Fibroblast of lung (primary cell): Measurements from ENCODE around the gene NEK10. TPM values are rescaled to one million over a fixed set of nuclear protein-coding genes. Genes with fewer than 3 reads are reported as not detected.
"Not testable (repeated sequence)": the region's sequence is repeated elsewhere in the genome, so short reads cannot be mapped to it uniquely, and the experiment has no call there.

ENCODE experiments used
- DNase-seq, 2 donors: peaks; one replicate each; pipeline versions ENCODE4 v3.0.0 to v3.0.0-alpha.2; 2010; ENCODE audit warnings: low read depth in 2 of 2
- H2AFZ ChIP-seq: 2 replicates; pipeline ENCODE4 v1.5.1; 2012; ENCODE audit warnings: low read length, control low read depth, inconsistent platforms
- H3K27ac ChIP-seq: 2 replicates; pipeline ENCODE4 v1.5.1; 2011; ENCODE audit warnings: low read length, control low read depth; ENCODE audit not compliant: insufficient read depth
- H3K27me3 ChIP-seq: 2 replicates; pipeline ENCODE4 v1.5.1; 2011; ENCODE audit warnings: mild to moderate bottlenecking, low read length; ENCODE audit not compliant: control insufficient read depth, insufficient read depth
- H3K36me3 ChIP-seq: 2 replicates; pipeline ENCODE4 v1.5.1; 2011; ENCODE audit warnings: low read length; ENCODE audit not compliant: control insufficient read depth, insufficient read depth
- H3K4me1 ChIP-seq: 2 replicates; pipeline ENCODE4 v1.5.1; 2011; ENCODE audit warnings: low read length; ENCODE audit not compliant: control insufficient read depth, insufficient read depth; ENCODE audit errors: extremely low read depth
- H3K4me2 ChIP-seq: 2 replicates; pipeline ENCODE4 v1.5.1; 2011; ENCODE audit warnings: low read length, control low read depth; ENCODE audit not compliant: insufficient read depth; ENCODE audit errors: extremely low read depth
- H3K4me3 ChIP-seq, 4 experiments: fragments of 200-600 bp in 1 of 4; sonication (generic) in 1 of 4; replicated peaks in 1 of 4; 2 replicates each; pipeline ENCODE4 v1.5.1; 2011 to 2016; ENCODE audit warnings: low read length in 4 of 4, low read depth in 3 of 4, mild to moderate bottlenecking in 3 of 4, control low read depth in 2 of 4, inconsistent platforms in 1 of 4, mixed read lengths in 1 of 4; ENCODE audit not compliant: insufficient read depth in 1 of 4; ENCODE audit errors: control extremely low read depth in 1 of 4
- H3K79me2 ChIP-seq: 2 replicates; pipeline ENCODE4 v1.5.1; 2012; ENCODE audit warnings: mild to moderate bottlenecking, low read length, inconsistent platforms; ENCODE audit not compliant: control insufficient read depth, insufficient read depth
- H3K9ac ChIP-seq: 2 replicates; pipeline ENCODE4 v1.5.1; 2011; ENCODE audit warnings: mild to moderate bottlenecking, low read length, control low read depth; ENCODE audit not compliant: insufficient read depth
- H3K9me3 ChIP-seq: 2 replicates; pipeline ENCODE4 v1.5.1; 2012; ENCODE audit warnings: low read depth, low read length; ENCODE audit not compliant: control insufficient read depth, insufficient read depth
- H4K20me1 ChIP-seq: 2 replicates; pipeline ENCODE4 v1.5.1; 2011; ENCODE audit warnings: low read length; ENCODE audit not compliant: control insufficient read depth, insufficient read depth; ENCODE audit errors: extremely low read depth
- CTCF ChIP-seq, 2 donors: IDR thresholded peaks in 1 of 2; conservative IDR thresholded peaks in 1 of 2; 1 replicate in 1 of 2; 2 replicates in 1 of 2; pipeline ENCODE4 v1.5.1; 2011 to 2012; ENCODE audit warnings: low read length in 2 of 2, control low read depth in 1 of 2, inconsistent platforms in 1 of 2, low read depth in 1 of 2, mild to moderate bottlenecking in 1 of 2
- EZH2 ChIP-seq: IDR thresholded peaks from 2 replicates; pipeline ENCODE4 v1.5.1; 2012; ENCODE audit warnings: low read length, control low read depth, mild to moderate bottlenecking; ENCODE audit errors: missing control alignments
- polyA plus RNA-seq, 2 donors: library from polyadenylated mRNA; depleted of rRNA in 1 of 2; stranded (reverse) in 1 of 2; unstranded in 1 of 2; fragments of >200 nt; gene quantifications; 2 replicates each; pipeline ENCODE4 v1.2.1, GENCODE V29; 2011 to 2012; ENCODE audit warnings: missing spikeins in 1 of 2
- total RNA-seq: library from RNA; depleted of rRNA; stranded (reverse); fragments of >200 nt; gene quantifications from 2 replicates; pipeline ENCODE4 v1.2.1, GENCODE V29; 2014

Gene NEK10
- total and polyA plus RNA-seq, 2 donors (not counting 1 experiment from before 2014, with no cell fraction given): 1.4 to 23.0 TPM

- Histone ChIP-seq H3K27ac (no peak overlapping the region), H3K4me2 (no peak overlapping the region), H3K79me2 (no peaks in the 10 kb centered on the region), H3K36me3 (no peaks in the 10 kb centered on the region), H3K9me3 (no peaks in the 10 kb centered on the region), H3K4me1 (no peaks in the 10 kb centered on the region), H2AFZ (no peak overlapping the region), H3K4me3 (no peak overlapping the region), H3K9ac (no peak overlapping the region), H3K27me3 (no peaks in the 10 kb centered on the region), H4K20me1 (no peaks in the 10 kb centered on the region)
- TF ChIP-seq EZH2 (no peak), CTCF (conservative IDR thresholded peaks at IDR 0.05 in 1 of 2, IDR thresholded peaks at IDR 0.05 in 1 of 2; ENCODE audit: low read depth in 1 of 2, low read length in 2 of 2) (no peak)
- no peak for DNase-seq
Measured at GRCh38 chr3:27287052-27287451, 82.1 kb downstream of the NEK10 start.

GRCh38 chr3:27286467-27286866, 82.7 kb downstream of the NEK10 start:
- H3K27me3 ChIP-seq, H3K4me2 ChIP-seq, H3K9ac ChIP-seq, H3K4me3 ChIP-seq, H3K36me3 ChIP-seq, H3K79me2 ChIP-seq, H3K27ac ChIP-seq, H2AFZ ChIP-seq, H3K4me1 ChIP-seq, H4K20me1 ChIP-seq, H3K9me3 ChIP-seq, DNase-seq: not testable (repeated sequence)

- H3K4me1 ChIP-seq: no peaks in the 10 kb centered on the region
- H3K9ac ChIP-seq: no peak overlapping the region
- no peaks in the 10 kb centered on the region for H3K27me3 ChIP-seq
- no peak overlapping the region for H3K4me2 ChIP-seq
- no peaks in the 10 kb centered on the region for H3K9me3 ChIP-seq
- no peaks in the 10 kb centered on the region for H4K20me1 ChIP-seq
- no peak overlapping the region for H2AFZ ChIP-seq
- DNase-seq: no peak
- no peaks in the 10 kb centered on the region for H3K79me2 ChIP-seq
- H3K4me3 ChIP-seq: no peak overlapping the region
- no peaks in the 10 kb centered on the region for H3K36me3 ChIP-seq
- TF ChIP-seq CTCF (conservative IDR thresholded peaks at IDR 0.05 in 1 of 2, IDR thresholded peaks at IDR 0.05 in 1 of 2; ENCODE audit: low read depth in 1 of 2, low read length in 2 of 2): no peak
- no peak for TF ChIP-seq EZH2
- no peak overlapping the region for H3K27ac ChIP-seq
Measured at GRCh38 chr3:27285668-27286067, 83.5 kb downstream of the NEK10 start.
